Dermis microvascular lymphatic vessel endothelial cell (primary cell): ENCODE measurements around the gene ZNF618. TPM values are rescaled to one million over a fixed set of nuclear protein-coding genes. Genes with fewer than 3 reads are reported as not detected.
A peak's percentile ranks its signal among the peaks of the same experiment; 100 is the strongest.

Experiments used
- DNase-seq, 2 donors: peaks; one replicate each; pipeline versions ENCODE4 v3.0.0 to v3.0.0-alpha.2; 2010; ENCODE audit warnings: low read depth in 2 of 2
- total RNA-seq: library from RNA; depleted of rRNA; stranded (reverse); fragments of >200 nt; gene quantifications from 2 replicates; pipeline ENCODE4 v1.2.1, GENCODE V29; 2014

ZNF618 gene
- total RNA-seq, 1 donor from 2014 or later = 6.8 TPM

DNA sequence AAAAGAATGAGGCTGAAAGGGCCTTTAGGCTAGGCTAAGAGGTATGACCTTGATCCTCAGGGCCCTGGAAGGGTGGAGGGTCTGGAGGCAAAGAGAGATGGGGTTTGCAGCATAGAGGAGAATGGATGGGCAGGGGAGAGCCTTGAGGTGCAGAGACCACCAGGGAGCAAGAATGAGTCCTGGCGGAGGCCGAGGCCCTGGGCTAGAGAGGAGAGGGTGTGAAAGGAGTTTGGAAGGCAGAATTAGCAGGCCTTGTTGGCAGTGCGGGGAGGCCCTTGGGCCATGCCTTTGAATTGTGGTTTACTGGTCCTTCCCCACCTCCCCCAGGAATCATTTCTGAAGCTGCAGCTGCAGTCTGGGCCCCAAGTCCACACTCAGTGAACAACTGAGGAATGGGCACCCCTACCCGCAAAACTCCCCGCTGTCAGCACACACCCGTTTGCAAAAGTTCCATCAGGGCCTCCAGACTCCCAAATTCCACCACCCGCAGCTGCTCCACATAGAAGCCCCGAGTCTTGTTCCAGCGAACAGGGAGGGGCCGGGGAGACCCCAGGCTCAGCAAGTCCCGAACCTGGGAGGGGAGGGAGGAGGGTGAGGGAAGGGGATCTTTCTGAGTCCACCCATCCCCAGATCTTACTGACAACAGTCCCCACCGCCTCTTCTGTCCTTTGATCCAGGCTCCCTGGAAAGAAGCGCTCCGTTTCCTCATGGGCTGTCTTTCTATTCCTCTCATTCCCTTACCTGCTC, 220.9 kb downstream of the ZNF618 start:
- DNase-seq = no peak

DNA sequence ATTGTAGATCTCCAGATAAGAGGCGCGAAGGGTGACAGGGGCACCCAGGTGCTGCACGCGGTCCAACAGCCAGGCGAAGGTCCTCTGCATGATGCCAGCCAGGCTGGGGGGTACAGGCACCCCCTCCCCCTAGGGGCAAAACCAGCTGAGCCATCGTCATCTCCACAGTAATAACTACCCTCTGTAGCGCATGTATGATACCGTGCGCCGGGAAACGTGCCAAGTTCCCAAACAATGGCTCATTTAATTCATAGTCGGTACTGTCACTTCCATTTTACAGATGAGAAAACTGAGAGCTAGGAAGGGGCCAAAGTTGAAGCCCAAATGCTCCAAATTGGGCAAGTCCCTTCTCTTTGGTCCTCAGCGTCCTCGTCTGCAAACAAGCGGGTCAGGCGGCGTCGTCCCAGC, 221.5 kb downstream of the ZNF618 start:
- DNase-seq = peak; percentile 14 to 61

GRCh38 chr9:114098021-114098935, 222.2 kb downstream of the ZNF618 start:
- DNase-seq = peak in 1 of 2 donors; percentile 41

GRCh38 chr9:114098936-114099668, 223.0 kb downstream of the ZNF618 start, which contains the start of gene KIF12:
TSS of gene KIF12 (minus strand) at chr9:114099292. CDS start at chr9:114099276, 16 bp downstream.
- DNase-seq = no peak

- no peak for DNase-seq
Measured at GRCh38 chr9:114099669-114100270, 223.7 kb downstream of the ZNF618 start.

GRCh38 chr9:114100536-114100935, 224.4 kb downstream of the ZNF618 start:
- peak in 1 of 2 donors; percentile 28 for DNase-seq

DNA sequence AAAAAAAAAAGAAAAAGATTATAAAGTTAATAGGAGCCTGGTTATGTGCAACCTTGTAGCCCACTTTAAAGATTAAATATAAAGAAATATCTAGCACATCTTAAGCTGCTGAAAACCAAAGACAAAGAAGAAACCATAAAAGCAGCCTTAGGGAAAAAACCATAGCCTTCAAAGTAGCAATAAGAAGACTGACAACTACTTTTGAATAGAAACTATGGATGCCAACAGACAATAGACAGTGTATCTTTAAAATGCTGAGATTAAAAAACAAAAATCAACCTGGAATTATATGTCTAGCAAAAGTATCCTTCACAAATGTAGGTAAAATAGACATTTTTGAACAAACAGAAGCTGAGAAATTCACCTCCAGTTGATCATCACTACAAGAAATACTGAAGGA, 226.4 kb downstream of the ZNF618 start:
- DNase-seq = no peak

DNA sequence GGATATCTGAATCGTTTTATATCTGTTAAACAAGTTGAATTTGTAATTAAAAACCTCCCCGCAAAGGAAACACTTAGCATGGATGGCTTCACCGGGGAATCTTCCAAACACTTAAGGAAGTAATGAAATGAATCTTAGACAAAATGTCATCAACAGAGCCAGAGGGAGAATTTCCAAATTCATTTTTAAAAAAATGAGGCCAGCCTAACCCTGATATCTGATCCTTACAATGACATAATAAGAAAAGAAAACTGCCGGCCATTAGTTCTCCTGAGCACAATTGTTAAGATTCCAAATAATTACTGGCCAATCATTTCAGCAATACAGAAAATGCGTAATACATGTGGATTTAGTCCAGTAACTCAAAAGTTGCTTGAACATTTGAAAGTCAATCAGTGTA, 229.1 kb downstream of the ZNF618 start:
- no peak for DNase-seq

Other genes starting within 250 kb of the ZNF618 start
- not detected in 2 replicates for gene AMBP, start 202.0 kb downstream of the ZNF618 start, total RNA-seq
- gene KIF12, start 223.0 kb downstream of the ZNF618 start, total RNA-seq = not detected in 2 replicates